Measurements from ENCODE around the gene HDAC10.

DNA sequence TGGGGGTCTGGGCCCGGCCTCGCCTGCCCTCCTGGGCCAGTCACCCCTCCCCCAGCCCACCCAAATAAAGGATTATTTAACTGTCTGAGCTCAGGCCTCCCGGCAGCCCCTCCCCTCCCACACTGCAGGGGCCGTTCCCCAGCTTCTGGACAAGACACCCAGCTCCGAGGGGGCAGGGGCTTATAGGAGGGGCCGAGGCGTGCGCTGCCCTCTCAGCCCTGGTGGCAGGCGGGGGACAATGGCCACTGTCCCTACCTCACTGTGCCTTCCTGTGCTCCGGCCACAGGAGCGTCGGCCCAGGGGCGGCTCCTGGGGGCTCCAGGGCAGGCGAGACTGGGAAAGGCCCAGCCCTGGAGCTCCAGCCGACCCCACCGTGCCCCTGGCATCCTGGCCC lies 52.4 kb downstream of the HDAC10 start:
- TF ChIP-seq POLR2A (IDR thresholded peaks at IDR 0.05; ENCODE audit: low read depth, low read length) (no peak), POLR2AphosphoS5 (IDR thresholded peaks at IDR 0.05; ENCODE audit: low read depth, low read length) (no peak), TAF1 (IDR thresholded peaks at IDR 0.05; ENCODE audit: low read depth, low read length) (no peak), POU2F2 (IDR thresholded peaks at IDR 0.05; ENCODE audit: low read depth, low read length) (no peak), SPI1 (IDR thresholded peaks at IDR 0.05; ENCODE audit: low read depth, low read length) (no peak)
